Raji (cell line): ENCODE results near the gene ZNF564.

Experiments
- POLR2A ChIP-seq: IDR thresholded peaks from 2 replicates; pipeline ENCODE4 v1.6.1; 2011; ENCODE audit warnings: low read depth, low read length, control low read depth; ENCODE audit not compliant: insufficient read depth

Gene ZNF564

DNA sequence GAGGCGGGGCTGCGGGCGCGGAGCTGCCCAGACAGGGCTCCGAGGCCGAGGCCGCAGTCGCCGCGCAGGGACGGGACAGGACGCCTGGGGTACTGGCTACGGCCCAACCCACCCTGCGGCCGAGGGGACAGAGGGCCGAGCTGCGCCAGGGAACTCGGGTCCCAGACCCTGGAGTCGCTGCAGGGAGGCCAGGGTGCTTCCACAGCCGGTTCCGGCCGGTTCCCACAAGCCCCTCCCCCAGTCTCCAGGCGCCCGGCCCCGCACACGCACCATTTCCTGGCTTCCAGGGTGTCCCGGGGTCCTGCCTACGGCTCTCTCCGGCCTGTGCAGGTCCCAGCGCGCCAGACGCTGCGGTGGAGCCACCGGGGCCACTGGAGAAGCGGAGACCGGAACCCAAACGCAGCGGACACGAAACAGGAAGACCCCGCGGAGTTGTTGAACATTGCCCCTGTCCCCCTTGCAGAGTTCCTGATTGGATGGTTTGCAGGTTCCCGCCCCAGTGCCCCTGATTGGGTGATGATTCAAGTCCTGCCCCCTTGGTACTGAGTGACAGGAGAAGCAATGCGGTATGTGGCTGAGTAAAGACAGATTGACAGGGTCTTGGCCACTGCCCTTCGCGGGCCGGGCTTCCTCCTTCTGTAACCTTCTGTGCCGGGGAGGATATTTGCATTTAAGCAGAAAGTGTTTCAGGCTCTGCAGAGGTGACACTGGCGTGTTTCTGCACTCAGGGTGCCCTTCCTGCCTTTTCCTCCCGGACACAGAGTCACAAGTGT lies at the start of gene ZNF564:
TSS of gene ZNF564 (minus strand) at position 423 of the 773 bp plus-strand sequence. CDS start at position 273, 150 bp downstream.
- TF ChIP-seq POLR2A = peak; percentile 98

DNA sequence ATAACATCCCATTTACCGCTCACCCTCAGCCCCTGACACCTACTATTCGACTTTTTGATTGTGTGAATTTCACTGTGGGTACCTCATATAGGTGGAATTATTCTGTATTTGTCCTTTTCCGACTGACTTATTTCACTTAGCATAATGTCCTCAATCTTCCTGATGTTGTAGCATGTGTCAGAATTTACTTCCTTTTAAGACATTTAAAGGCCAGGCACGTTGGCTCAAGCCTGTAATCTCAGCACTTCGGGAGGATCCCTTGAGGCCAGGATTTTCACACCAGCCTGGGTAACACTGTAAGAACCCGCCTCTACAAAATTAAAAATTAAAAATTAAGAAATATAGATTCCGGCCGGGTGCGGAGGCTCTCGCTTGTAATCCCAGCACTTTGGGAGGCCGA lies 46.3 kb upstream of the ZNF564 start:
- no peak for TF ChIP-seq POLR2A

DNA sequence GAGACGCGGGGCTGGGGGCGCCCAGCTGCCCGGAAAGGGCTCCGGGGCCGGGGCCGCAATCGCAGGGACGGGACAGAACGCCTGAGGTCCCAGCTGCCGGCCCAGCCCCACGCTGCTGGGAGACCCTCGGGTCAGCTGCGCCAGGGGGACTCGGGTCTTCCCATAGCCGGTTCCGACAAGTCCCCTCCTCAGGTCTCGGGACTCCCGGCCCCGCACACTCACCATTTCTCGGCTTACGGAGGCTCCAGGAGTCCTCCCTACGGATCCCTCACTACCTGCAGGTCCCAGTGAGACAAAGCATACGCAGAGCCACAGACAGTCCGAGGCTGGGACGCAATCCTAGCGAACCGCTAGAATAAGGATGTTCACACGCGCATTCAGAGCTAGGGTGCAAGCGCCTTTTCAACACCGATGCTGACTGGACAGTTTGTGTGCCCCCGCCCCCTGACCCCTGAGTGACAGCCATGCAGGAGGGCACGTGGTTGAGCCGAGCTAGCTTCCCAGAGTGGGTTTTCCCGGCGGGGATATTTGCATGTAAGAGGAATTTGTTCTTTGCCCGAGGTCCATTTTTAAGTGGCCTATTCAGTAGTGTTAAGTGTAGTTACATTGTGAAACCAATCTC lies 45.8 kb upstream of the ZNF564 start:
- TF ChIP-seq POLR2A = no peak

DNA sequence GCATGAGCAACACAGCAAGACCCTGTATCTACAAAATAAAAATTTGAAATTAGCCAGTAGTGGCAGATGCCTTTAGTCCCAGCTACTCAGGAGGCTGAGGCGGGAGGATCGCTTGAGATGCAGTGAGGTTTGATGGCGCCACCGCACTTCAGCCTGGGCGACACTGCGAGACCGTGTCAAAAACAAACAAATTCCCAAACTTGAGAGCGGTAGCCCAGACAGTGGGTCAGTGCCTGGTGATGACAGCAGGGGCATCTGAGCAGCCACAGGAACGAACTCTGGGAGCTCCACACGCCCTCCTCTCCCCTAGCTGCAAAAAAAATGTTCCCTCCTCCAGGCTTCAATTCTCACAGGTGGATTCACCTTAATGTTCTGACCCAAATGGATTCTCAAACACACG lies 45.2 kb upstream of the ZNF564 start:
- no peak for TF ChIP-seq POLR2A

DNA sequence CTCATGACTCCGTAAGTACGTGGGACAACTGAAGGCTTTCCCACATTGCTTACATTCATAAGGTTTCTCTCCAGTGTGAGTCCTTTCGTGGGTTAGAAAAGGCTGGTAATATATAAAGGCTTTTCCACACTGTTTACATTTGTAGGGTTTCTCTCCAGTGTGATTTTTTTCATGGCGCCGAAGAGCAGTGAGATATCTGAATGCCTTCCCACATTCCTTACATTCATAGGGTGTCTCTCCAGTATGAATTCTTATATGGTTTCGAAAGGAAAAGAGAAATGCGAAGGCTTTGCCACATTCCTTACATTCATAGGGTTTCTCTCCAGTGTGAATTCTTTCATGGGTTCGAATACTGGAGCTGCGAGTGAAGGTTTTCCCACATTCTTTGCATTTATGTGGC lies 29.8 kb upstream of the ZNF564 start:
- no peak for TF ChIP-seq POLR2A

DNA sequence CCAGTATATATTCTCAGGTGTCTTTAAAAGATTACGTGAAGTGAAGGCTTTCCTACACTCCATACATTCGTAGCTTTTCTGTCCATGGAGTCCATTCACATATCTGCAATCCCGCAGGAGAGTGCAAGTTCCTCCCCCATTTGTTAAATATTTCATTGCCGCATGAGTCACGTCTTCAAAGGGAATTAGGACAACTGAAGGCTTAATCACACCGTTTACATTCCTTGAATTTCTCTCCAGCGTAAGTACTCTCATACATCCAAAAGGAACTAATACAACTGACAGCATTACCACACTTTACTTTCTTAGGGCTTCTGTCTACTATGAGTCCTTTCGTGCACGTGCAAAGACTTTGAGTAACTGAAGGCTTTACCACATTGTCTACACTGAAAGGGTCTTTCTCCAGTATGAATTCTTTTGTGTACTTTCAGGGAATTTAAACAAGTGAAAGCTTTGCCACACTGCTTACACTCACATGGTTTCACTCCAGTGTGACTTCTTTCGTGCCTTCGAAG lies 29.0 kb upstream of the ZNF564 start:
- TF ChIP-seq POLR2A = no peak

DNA sequence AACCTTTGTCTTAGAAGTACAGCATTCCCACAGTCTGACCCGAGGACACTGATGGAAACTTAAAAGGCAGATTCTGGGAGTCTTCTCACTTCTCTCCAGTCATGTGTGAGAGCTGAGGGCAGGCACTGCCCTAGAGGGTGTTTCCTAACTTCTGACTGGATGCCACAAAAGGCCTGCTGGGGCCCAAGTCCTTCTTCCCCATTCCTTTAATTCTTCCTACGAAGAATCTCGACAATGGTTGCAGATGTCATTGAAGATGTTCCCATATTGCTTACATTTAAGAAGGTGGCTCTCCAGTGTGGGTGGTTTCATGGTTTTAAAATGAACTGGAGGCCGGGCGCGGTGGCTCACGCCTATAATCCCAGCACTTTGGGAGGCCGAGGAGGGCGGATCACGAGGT lies 27.4 kb upstream of the ZNF564 start:
- TF ChIP-seq POLR2A = no peak

DNA sequence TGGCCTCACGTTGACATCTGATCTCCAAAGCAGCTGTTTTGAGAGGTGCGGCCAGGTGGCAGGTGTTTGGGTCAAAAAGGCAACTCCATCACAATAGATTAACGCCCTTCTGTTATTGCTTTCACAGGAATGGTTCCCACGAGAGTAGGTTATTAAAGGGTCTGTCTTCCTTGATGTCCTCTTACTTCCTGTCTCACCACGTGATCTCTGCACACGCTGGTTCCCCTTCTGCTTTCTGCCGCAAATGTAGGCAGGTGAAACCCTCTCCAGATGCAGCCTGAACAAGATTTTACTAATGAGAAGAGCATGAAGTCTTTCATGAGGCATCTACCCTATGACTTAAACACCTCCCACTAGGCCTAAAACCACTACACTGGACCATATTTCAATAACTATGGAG lies 22.8 kb upstream of the ZNF564 start:
- no peak for TF ChIP-seq POLR2A

DNA sequence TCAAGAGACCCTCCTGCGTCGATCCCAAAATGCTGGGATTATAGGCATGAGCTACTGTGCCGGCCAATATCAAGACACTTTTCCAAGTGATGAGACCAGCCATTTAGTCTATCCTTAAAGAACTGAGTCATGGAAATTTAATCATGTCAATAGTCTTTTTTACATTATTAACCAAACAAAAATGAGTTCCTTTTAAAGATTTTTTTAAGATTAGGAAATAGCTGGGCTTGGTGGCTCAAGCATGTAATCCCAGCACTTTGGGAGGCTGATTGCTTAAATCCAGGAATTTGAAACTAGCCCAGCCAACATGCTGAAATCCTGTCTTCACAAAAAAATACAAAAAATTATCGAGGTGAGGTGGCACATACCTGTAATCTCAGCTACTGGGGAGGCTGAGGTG lies 16.7 kb upstream of the ZNF564 start:
- no peak for TF ChIP-seq POLR2A

DNA sequence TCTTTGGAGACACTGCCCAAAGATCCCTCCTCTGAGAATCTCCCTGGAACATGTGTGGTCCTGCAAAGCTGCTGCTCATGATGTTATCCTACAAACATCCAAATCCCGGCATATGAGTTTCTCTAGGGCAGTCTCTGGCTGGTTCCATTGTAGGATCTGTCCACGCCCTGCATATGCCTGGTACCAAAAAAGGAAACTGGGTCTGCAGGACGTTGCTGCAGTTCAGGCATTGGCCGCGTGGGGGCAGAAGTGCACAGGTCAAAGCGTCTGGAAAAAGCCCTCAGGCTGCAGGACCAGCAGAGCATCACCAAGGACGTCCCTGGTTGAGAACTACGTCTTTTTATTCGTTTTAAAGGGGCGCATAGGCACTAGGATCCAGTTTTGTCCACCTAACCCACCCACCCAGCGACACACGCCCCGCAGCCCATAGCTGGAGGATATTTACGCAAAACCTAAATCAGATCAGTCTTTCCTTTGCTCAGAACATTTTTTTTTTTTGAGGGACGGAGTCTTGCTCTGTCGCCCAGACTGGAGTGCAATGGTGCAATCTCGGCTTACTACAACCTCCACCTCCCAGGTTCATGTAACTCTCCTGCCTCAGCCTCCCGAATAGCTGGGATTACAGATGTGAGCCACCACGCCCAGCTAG lies 12.9 kb upstream of the ZNF564 start:
- no peak for TF ChIP-seq POLR2A

DNA sequence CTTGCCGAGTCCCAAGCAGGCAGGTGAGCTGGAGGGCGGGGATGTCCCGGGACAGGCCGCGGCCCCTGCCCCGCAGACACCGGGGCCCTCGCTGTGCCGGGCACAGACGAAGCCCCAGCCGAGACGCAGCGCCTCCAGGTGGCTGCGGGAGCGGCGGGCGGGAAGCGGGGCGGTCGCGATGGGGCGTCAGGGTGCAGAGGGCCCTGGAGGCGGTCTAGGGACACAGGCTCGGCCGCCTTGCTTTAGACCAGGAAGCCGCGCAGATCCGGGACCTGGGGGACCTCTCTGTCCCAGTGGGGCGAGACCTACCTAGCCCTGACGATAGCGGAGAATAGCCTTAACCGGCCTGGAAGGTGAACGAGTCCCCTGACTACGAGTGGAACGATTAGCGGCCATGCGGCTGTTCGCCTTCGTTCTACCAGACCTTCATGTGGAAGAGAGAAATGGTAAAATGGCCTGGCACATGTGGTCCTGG lies 4.2 kb upstream of the ZNF564 start:
- TF ChIP-seq POLR2A = no peak

DNA sequence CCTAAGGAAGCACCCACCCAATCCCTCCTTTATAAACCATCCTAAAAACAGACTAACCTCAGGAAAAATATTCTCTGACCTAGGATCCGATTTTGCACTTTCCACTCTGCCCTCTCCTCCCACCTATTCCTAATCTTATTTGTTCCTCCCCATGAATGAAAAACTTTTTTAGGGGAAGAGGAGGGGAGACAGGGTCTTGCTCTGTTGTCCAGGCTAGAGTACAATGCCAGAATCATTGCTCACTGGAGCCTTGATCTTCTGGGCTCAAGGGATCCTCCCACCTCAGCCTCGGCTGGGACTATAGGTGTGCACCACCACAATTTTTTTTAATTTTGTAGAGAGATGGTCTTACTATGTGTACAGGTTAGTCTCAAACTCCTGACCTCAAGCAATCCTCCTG lies 4.4 kb downstream of the ZNF564 start:
- no peak for TF ChIP-seq POLR2A

DNA sequence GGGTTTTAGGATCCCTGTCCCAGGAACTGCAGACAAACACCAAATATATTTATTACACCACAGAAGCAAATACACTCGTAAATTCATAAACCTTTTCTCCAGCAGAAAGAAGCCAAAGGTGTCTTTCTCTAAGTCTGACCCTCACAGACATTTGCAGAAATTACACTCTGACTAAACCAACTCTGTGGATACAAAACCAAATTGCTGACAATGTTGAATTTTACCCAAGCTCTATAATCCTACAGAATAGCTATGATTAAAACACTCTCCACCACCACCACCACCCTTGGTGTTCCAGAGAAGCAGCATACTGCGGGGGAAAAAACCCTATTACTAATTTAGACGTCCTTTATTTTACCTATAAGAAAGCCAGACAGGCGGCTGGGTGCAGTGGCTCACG lies 5.2 kb downstream of the ZNF564 start:
- no peak for TF ChIP-seq POLR2A

DNA sequence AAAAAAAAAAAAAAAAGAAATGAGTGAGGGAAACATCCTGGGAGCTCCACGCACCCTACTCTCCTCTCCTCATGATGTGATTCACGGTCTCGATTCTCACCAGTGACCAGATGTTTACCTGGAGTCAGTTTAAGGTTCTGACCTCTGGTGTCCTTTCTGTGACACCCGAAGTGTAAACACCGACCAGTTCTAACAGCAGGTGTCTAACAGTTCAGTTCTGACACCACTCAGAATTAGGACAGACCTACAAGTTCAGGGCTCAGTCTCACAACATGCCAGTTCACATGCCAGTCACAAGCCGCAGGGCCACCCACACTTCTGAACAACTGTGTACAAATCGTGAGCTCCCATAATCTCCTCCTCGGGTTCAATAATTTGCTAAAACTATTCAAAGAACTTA lies 6.0 kb downstream of the ZNF564 start:
- no peak for TF ChIP-seq POLR2A

DNA sequence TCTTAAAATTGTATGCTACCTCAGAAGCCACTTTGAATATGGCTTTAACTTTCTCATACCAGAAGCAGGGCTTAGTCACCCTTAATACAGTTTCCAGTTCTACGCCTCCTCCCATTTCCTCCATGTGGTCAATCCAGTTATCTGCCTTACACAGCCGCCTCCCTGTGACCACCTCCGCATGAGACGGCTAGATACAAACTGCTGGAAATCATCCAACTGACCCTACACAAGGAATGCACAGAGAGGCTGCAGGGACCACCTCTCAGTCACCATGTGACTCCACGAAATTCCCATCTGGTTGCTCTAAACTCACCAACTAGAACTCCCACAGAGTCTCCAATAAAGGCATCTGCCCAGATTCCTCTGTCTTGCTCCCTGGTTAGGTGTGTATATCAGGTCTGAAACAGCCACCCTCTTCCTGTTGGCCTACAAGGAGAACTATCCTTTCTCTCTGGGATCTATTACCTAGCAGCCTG lies 6.8 kb downstream of the ZNF564 start:
- TF ChIP-seq POLR2A = no peak

DNA sequence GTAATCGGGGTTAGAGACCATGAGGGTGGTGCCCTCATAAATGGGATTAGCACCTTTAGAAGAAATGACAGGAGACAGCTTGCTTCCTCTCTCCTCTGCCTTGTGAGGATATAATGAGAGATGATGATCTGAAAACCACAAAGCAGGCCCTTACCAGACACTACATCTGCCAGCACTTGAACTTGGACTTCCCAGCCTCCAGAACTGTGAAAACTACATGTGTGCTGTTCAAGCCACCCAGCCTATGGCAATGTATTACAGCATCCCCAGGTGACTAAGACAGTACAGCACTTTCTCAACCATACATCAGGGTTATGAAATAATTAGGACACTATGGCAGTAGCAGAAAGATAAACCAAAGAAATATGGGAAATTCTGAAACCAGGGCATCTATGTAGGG lies 7.4 kb downstream of the ZNF564 start:
- TF ChIP-seq POLR2A = no peak

DNA sequence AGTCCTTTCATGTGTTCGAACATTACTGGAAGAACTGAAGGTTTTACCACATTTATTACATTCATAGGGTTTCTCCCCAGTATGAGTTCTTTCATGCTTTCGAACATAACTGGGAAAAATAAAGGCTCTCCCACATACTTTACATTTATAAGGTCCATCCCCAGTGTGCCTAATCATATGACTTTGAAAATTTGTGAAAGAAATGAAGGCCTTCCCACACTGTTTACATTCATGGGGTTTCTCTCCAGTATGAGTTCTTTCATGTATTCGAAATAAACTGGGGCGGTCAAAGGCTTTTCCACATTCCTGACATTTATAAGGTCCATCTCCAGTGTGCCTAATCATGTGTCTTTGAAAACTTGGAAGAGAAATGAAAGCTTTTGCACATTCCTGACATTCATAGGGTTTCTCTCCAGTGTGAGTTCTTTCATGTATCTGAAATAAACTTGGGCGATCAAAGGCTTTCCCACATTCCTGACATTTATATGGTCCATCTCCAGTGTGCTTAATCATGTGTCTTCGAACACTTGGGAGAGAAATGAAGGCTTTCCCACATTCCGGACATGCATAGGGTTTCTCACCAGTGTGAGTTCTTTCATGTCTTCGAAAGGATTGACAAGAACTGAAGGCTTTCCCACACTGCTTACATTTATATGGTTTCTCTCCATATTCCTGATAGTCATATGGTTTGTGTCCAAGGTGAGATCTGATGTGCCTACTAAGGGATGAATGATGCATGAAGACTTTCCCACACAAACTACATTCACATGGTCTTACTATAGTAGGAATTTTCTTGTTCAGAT lies 24.0 kb downstream of the ZNF564 start:
- TF ChIP-seq POLR2A = no peak
